Transverse colon (tissue), 4 donors: ENCODE data around the gene PAGR1. TPM values are rescaled to one million over a fixed set of nuclear protein-coding genes. Genes with fewer than 3 reads are reported as not detected.
"Not testable (repeated sequence)": the region's sequence is repeated elsewhere in the genome, so short reads cannot be mapped to it uniquely, and the experiment has no call there.

Experiments used
- DNase-seq: peaks from one replicate; pipeline ENCODE4 v3.0.0-alpha.2; 2019
- H3K27ac ChIP-seq, 4 donors: fragments of 200-600 bp; sonication (generic); 2 replicates each; pipeline ENCODE4 v1.5.1; 2016 to 2018; ENCODE audit warnings: inconsistent platforms in 4 of 4
- H3K27me3 ChIP-seq: fragments of 200-600 bp; sonication (generic); 2 replicates; pipeline ENCODE4 v1.5.1; 2017; ENCODE audit warnings: inconsistent platforms
- H3K36me3 ChIP-seq, 4 donors: fragments of 200-600 bp; sonication (generic); 2 replicates each; pipeline ENCODE4 v1.5.1; 2017 to 2019; ENCODE audit warnings: inconsistent platforms in 4 of 4
- H3K4me1 ChIP-seq, 4 donors: fragments of 200-600 bp; sonication (generic); 2 replicates each; pipeline ENCODE4 v1.5.1; 2017 to 2020; ENCODE audit warnings: inconsistent platforms in 4 of 4
- H3K4me3 ChIP-seq, 4 donors: fragments of 200-600 bp; sonication (generic); 1 replicate in 1 of 4; 2 replicates in 3 of 4; pipeline versions ENCODE4 v1.5.1 to v1.6.1; 2017 to 2019; ENCODE audit warnings: inconsistent platforms in 4 of 4
- H3K9me3 ChIP-seq, 2 donors: fragments of 200-600 bp; sonication (generic); 2 replicates each; pipeline ENCODE4 v1.5.1; 2017 to 2019; ENCODE audit warnings: inconsistent platforms in 2 of 2
- CTCF ChIP-seq, 5 experiments: fragments of 200-600 bp in 3 of 5; fragments of 450-650 bp in 2 of 5; sonication (generic) in 3 of 5; IDR thresholded peaks; 1 replicate in 2 of 5; 2 replicates in 3 of 5; pipeline ENCODE4 v1.5.1; 2016 to 2017; ENCODE audit warnings: antibody characterized with exemption in 5 of 5, inconsistent platforms in 3 of 5, mild to moderate bottlenecking in 2 of 5, moderate library complexity in 1 of 5
- EP300 ChIP-seq: sonication (generic); formaldehyde crosslinking; IDR thresholded peaks from one replicate; pipeline ENCODE4 v1.6.1; 2017; ENCODE audit warnings: antibody characterized with exemption, low read depth
- POLR2A ChIP-seq: fragments of 450-650 bp; IDR thresholded peaks from one replicate; pipeline ENCODE4 v1.6.1; 2016; ENCODE audit warnings: antibody characterized with exemption, mild to moderate bottlenecking, moderate library complexity
- POLR2AphosphoS5 ChIP-seq, 3 donors: sonication (generic); formaldehyde crosslinking; IDR thresholded peaks; one replicate each; pipeline ENCODE4 v1.6.1; 2016; ENCODE audit warnings: antibody characterized with exemption in 3 of 3
- WGBS, 2 donors: methylation state at CpG; one replicate each; pipeline ENCODE4 v1.1.5; 2018; ENCODE audit warnings: low coverage in 1 of 2; 5-methylcytosine and 5-hydroxymethylcytosine counted together
- in situ Hi-C, 4 donors: fragments of 200-750 bp; cut with MboI; loops; one replicate each; pipeline versions ENCODE4 v1.15.0 to v1.15.1; 2017; ENCODE audit warnings: low sequenced_read_pairs in 3 of 4, low pct_ligation_motif_present in 1 of 4, low pct_unique_long_range_greater_than_20kb in 1 of 4
- intact Hi-C: fragments of 100-400 bp; cut with DNase I; formaldehyde crosslinking; loops from one replicate; pipeline ENCODE4 v1.15.1; 2023; ENCODE audit warnings: low total_unique reads
- small RNA-seq, 4 donors: library from RNA; depleted of rRNA; stranded (forward); fragments of <200 nt; gene quantifications; one replicate each; pipeline ENCODE3, GENCODE V24; 2016
- total RNA-seq, 4 donors: library from RNA; depleted of rRNA; stranded (reverse); fragments of >200 nt; gene quantifications; one replicate each; pipeline ENCODE4 v1.1.0, GENCODE V29; 2016

PAGR1 gene
- total RNA-seq, 4 donors from 2014 or later = 28.8 to 47.5 (median 32.3) TPM

GRCh38 chr16:29864205-29864604 lies 48.3 kb downstream of the PAGR1 start:
- intact Hi-C loops (no loop called here), in situ Hi-C loops (loop anchor here in 2 of 4 donors (25.0 kb wide), 1 partner anchor 148 kb away; the partner anchor contains the start of genes C16orf92 (in 2 of the 2) and DOC2A (in 2 of the 2))
- WGBS, 2 donors = 79 to 100% methylated on average over 1 to 9 of the region's 9 CpGs
- no peak for DNase-seq
- Histone ChIP-seq H3K36me3 (peaks cover 0 to 15% (median 6%) of the 10 kb centered on the region in 4 donors), H3K27ac (no peak overlapping the region), H3K4me3 (no peak overlapping the region), H3K9me3 (no peaks in the 10 kb centered on the region), H3K4me1 (peaks cover 10 to 24% (median 18%) of the 10 kb centered on the region in 4 donors), H3K27me3 (no peaks in the 10 kb centered on the region)
- TF ChIP-seq CTCF (IDR thresholded peaks at IDR 0.05) = no peak
- TF ChIP-seq POLR2A = no peak
- TF ChIP-seq EP300 = no peak
- no peak for TF ChIP-seq POLR2AphosphoS5 (IDR thresholded peaks at IDR 0.05)

GRCh38 chr16:29868396-29869009 lies 52.6 kb downstream of the PAGR1 start:
- H3K4me1 ChIP-seq = peaks cover 0 to 4% (median 2%) of the 10 kb centered on the region in 4 donors
- no peaks in the 10 kb centered on the region for H3K36me3 ChIP-seq
- H3K9me3 ChIP-seq = no peaks in the 10 kb centered on the region
- H3K27me3 ChIP-seq = no peaks in the 10 kb centered on the region
- H3K4me3 ChIP-seq = no peak overlapping the region
- in situ Hi-C loops (loop anchor here in 2 of 4 donors (25.0 kb wide), 1 partner anchor 144 kb away; the partner anchor contains the start of genes C16orf92 (in 2 of the 2) and DOC2A (in 2 of the 2)), intact Hi-C loops (no loop called here)
- no peak for TF ChIP-seq EP300
- TF ChIP-seq POLR2A = no peak
- no peak for TF ChIP-seq CTCF (IDR thresholded peaks at IDR 0.05)
- no peak for TF ChIP-seq POLR2AphosphoS5 (IDR thresholded peaks at IDR 0.05)
- no peak for DNase-seq
- H3K27ac ChIP-seq = no peak overlapping the region
- WGBS, 2 donors = 73% methylated on average over 8 of the region's 8 CpGs; no CpG with 5 or more reads in 1 of the 2 donors

GRCh38 chr16:29869067-29869466 lies 53.1 kb downstream of the PAGR1 start:
- DNase-seq, H3K36me3 ChIP-seq, H3K27me3 ChIP-seq, H3K27ac ChIP-seq, H3K4me3 ChIP-seq, H3K9me3 ChIP-seq, H3K4me1 ChIP-seq, intact Hi-C loops: not testable (repeated sequence)
- in situ Hi-C loops = loop anchor here in 2 of 4 donors (25.0 kb wide), 1 partner anchor 143 kb away; the partner anchor contains the start of genes C16orf92 (in 2 of the 2) and DOC2A (in 2 of the 2)
- 69 to 81% methylated on average over 4 to 8 of the region's 8 CpGs for WGBS, 2 donors

Small RNA genes lying within 50 kb of the gene (small RNA-seq; reads per million reads assigned to genes)
- gene AC009133.6 (0 reads per million in 4 donors), gene AC120114.4 (0 reads per million in 4 donors)

Other genes with a start within 250 kb of the PAGR1 start
- gene SPN, start 152.9 kb upstream of the PAGR1 start, total RNA-seq = 1 to 10 TPM in 2 of 4 donors, under 1 TPM in 2; 0.20 to 3.7 (median 1.1) TPM
- 10 to 100 TPM; 14.3 to 65.8 (median 26.3) TPM for gene QPRT, start 137.0 kb upstream of the PAGR1 start, total RNA-seq
- 1 to 10 TPM in 3 of 4 donors, not detected in 1; 3.0 to 8.2 (median 3.8) TPM for gene C16orf54, start 70.2 kb upstream of the PAGR1 start, total RNA-seq
- gene ZG16, start 37.9 kb upstream of the PAGR1 start, total RNA-seq = 1,000 to 10,000 TPM in 1 of 4 donors, 100 to 1,000 TPM in 1, 10 to 100 TPM in 2; 73.4 to 1,268 (median 104) TPM
- gene KIF22, start 25.4 kb upstream of the PAGR1 start, total RNA-seq = 100 to 1,000 TPM in 1 of 4 donors, 10 to 100 TPM in 3; 37.6 to 159 (median 59.5) TPM
- 100 to 1,000 TPM; 170 to 292 (median 233) TPM for gene MAZ, start 9.6 kb upstream of the PAGR1 start, total RNA-seq
- 1 to 10 TPM in 3 of 4 donors, not detected in 1; 1.4 to 6.0 (median 1.9) TPM for gene PRRT2, start 4.0 kb upstream of the PAGR1 start, total RNA-seq
- gene MVP, start 4.3 kb downstream of the PAGR1 start, total RNA-seq = 100 to 1,000 TPM; 483 to 654 (median 553) TPM
- gene CDIPT, start 47.1 kb downstream of the PAGR1 start, total RNA-seq = 100 to 1,000 TPM in 1 of 4 donors, 10 to 100 TPM in 3; 58.5 to 139 (median 94.5) TPM
- 1 to 10 TPM; 2.0 to 9.7 (median 6.3) TPM for gene SEZ6L2, start 83.4 kb downstream of the PAGR1 start, total RNA-seq
- 1 to 10 TPM in 2 of 4 donors, under 1 TPM in 1, not detected in 1; 0.40 to 1.2 (median 1.1) TPM for gene ASPHD1, start 84.3 kb downstream of the PAGR1 start, total RNA-seq
- 100 to 1,000 TPM in 1 of 4 donors, 10 to 100 TPM in 3; 40.3 to 110 (median 57.4) TPM for gene KCTD13, start 110.1 kb downstream of the PAGR1 start, total RNA-seq
- gene TMEM219, start 145.9 kb downstream of the PAGR1 start, total RNA-seq = 100 to 1,000 TPM; 149 to 210 (median 158) TPM
- gene TAOK2, start 157.7 kb downstream of the PAGR1 start, total RNA-seq = 100 to 1,000 TPM in 1 of 4 donors, 10 to 100 TPM in 3; 54.6 to 103 (median 68.1) TPM
- 10 to 100 TPM in 2 of 4 donors, 1 to 10 TPM in 2; 1.8 to 11.7 (median 8.8) TPM for gene HIRIP3, start 179.5 kb downstream of the PAGR1 start, total RNA-seq
- 10 to 100 TPM; 65.6 to 94.3 (median 73.0) TPM for gene INO80E, start 180.1 kb downstream of the PAGR1 start, total RNA-seq
- 10 to 100 TPM in 1 of 4 donors, 1 to 10 TPM in 3; 7.2 to 28.8 (median 9.7) TPM for gene DOC2A, start 194.9 kb downstream of the PAGR1 start, total RNA-seq
- gene C16orf92, start 207.0 kb downstream of the PAGR1 start, total RNA-seq = not detected
- not detected for gene TLCD3B, start 215.1 kb downstream of the PAGR1 start, total RNA-seq
- gene ALDOA, start 249.6 kb downstream of the PAGR1 start, total RNA-seq = 1,000 to 10,000 TPM in 2 of 4 donors, 100 to 1,000 TPM in 2; 778 to 1,392 (median 1,174) TPM